ENCODE data around the gene ITGA3.

ITGA3 gene

GRCh38 chr17:50132104-50132794 lies 76.3 kb downstream of the ITGA3 start:
- DNase-seq (ENCODE audit: low read depth), result no peak
- H3K4me3 ChIP-seq (ENCODE audit: low read length), result no peak overlapping the region
- TF ChIP-seq CTCF (IDR thresholded peaks at IDR 0.05; ENCODE audit: insufficient read depth, low read depth, low read length, missing control alignments), result no peak

GRCh38 chr17:50133028-50133768 lies 77.3 kb downstream of the ITGA3 start:
- DNase-seq (ENCODE audit: low read depth), result no peak
- H3K4me3 ChIP-seq (ENCODE audit: low read length), result no peak overlapping the region
- TF ChIP-seq CTCF (IDR thresholded peaks at IDR 0.05; ENCODE audit: insufficient read depth, low read depth, low read length, missing control alignments), result no peak

- no peak for TF ChIP-seq CTCF (IDR thresholded peaks at IDR 0.05; ENCODE audit: insufficient read depth, low read depth, low read length, missing control alignments)
- no peak for DNase-seq (ENCODE audit: low read depth)
Measured at GRCh38 chr17:50133769-50134099, 77.8 kb downstream of the ITGA3 start.

GRCh38 chr17:50134206-50135110 lies 78.5 kb downstream of the ITGA3 start:
- DNase-seq (ENCODE audit: low read depth), result no peak
- no peak overlapping the region for H3K4me3 ChIP-seq (ENCODE audit: low read length)

More at GRCh38 chr17:50133769-50134099, 77.8 kb downstream of the ITGA3 start:
- no peak overlapping the region for H3K4me3 ChIP-seq (ENCODE audit: low read length)

GRCh38 chr17:50135316-50136095 lies 79.6 kb downstream of the ITGA3 start:
- H3K4me3 ChIP-seq (ENCODE audit: low read length), result no peak overlapping the region
- no peak for DNase-seq (ENCODE audit: low read depth)
- TF ChIP-seq CTCF (IDR thresholded peaks at IDR 0.05; ENCODE audit: insufficient read depth, low read depth, low read length, missing control alignments), result no peak

More at GRCh38 chr17:50134206-50135110, 78.5 kb downstream of the ITGA3 start:
- TF ChIP-seq CTCF (IDR thresholded peaks at IDR 0.05; ENCODE audit: insufficient read depth, low read depth, low read length, missing control alignments), result no peak

GRCh38 chr17:50136096-50136687 lies 80.3 kb downstream of the ITGA3 start:
- DNase-seq (ENCODE audit: low read depth), result no peak
- H3K4me3 ChIP-seq (ENCODE audit: low read length), result no peak overlapping the region
- TF ChIP-seq CTCF (IDR thresholded peaks at IDR 0.05; ENCODE audit: insufficient read depth, low read depth, low read length, missing control alignments), result no peak
